WTC11 (cell line): ENCODE results near the gene KCNIP4. TPM values are rescaled to one million over a fixed set of nuclear protein-coding genes. Genes with fewer than 3 reads are reported as not detected.
A peak's percentile ranks its signal among the peaks of the same experiment; 100 is the strongest.

Experiments
- AR ChIP-seq: fragments of 250-450 bp; sonication (Bioruptor Pico); IDR thresholded peaks from 2 replicates; pipeline ENCODE4 v1.9.0; 2021; ENCODE audit warnings: mild to moderate bottlenecking
- ATF2 ChIP-seq: sonication (generic); formaldehyde crosslinking; IDR thresholded peaks from 2 replicates; pipeline ENCODE4 v1.8.1; 2022; ENCODE audit warnings: low read depth, missing genetic modification reagents, borderline replicate concordance
- ATF3 ChIP-seq: sonication (generic); formaldehyde crosslinking; conservative IDR thresholded peaks from 2 replicates; pipeline ENCODE4 v1.8.1; 2022; ENCODE audit warnings: mild to moderate bottlenecking, missing genetic modification reagents
- CBFB ChIP-seq: sonication (generic); formaldehyde crosslinking; IDR thresholded peaks from 2 replicates; pipeline ENCODE4 v1.8.1; 2022; ENCODE audit warnings: mild to moderate bottlenecking, low read depth, missing genetic modification reagents
- CDX4 ChIP-seq: fragments of 250-450 bp; sonication (Bioruptor Pico); IDR thresholded peaks from 2 replicates; pipeline ENCODE4 v1.9.0; 2021; ENCODE audit warnings: moderate library complexity, mild to moderate bottlenecking, inconsistent platforms, borderline replicate concordance
- CREM ChIP-seq: sonication (generic); formaldehyde crosslinking; IDR thresholded peaks from 2 replicates; pipeline ENCODE4 v1.8.1; 2022; ENCODE audit warnings: mild to moderate bottlenecking, missing genetic modification reagents, moderate library complexity
- CTCF ChIP-seq: fragments of 200-600 bp; IDR thresholded peaks from 2 replicates; pipeline ENCODE4 v1.8.0; 2022; ENCODE audit warnings: antibody characterized with exemption
- EMX1 ChIP-seq: fragments of 250-450 bp; sonication (Bioruptor Pico); IDR thresholded peaks from 2 replicates; pipeline ENCODE4 v1.8.0; 2021; ENCODE audit warnings: mild to moderate bottlenecking
- ERG ChIP-seq: fragments of 250-450 bp; sonication (Bioruptor Pico); IDR thresholded peaks from 2 replicates; pipeline ENCODE4 v1.8.0; 2021; ENCODE audit warnings: mild to moderate bottlenecking
- ESRRA ChIP-seq: sonication (generic); formaldehyde crosslinking; IDR thresholded peaks from 2 replicates; pipeline ENCODE4 v1.8.1; 2022; ENCODE audit warnings: mild to moderate bottlenecking, missing genetic modification reagents, borderline replicate concordance
- HMGA2 ChIP-seq: fragments of 250-450 bp; sonication (Bioruptor Pico); IDR thresholded peaks from 2 replicates; pipeline ENCODE4 v1.4.0; 2021; ENCODE audit warnings: mild to moderate bottlenecking, moderate library complexity
- JAZF1 ChIP-seq: fragments of 250-450 bp; sonication (Bioruptor Pico); IDR thresholded peaks from 2 replicates; pipeline ENCODE4 v1.9.0; 2021; ENCODE audit warnings: moderate library complexity, mild to moderate bottlenecking, inconsistent platforms
- KAT7 ChIP-seq: sonication (generic); formaldehyde crosslinking; IDR thresholded peaks from 2 replicates; pipeline ENCODE4 v1.8.1; 2023; ENCODE audit warnings: missing genetic modification reagents, mild to moderate bottlenecking, borderline replicate concordance
- MXD4 ChIP-seq: fragments of 250-450 bp; sonication (Bioruptor Pico); IDR thresholded peaks from 2 replicates; pipeline ENCODE4 v1.8.0; 2021; ENCODE audit warnings: mild to moderate bottlenecking, moderate library complexity, borderline replicate concordance
- MYBL2 ChIP-seq: sonication (generic); formaldehyde crosslinking; IDR thresholded peaks from 2 replicates; pipeline ENCODE4 v1.8.1; 2023; ENCODE audit warnings: mild to moderate bottlenecking, moderate library complexity, missing genetic modification reagents
- NFE2L1 ChIP-seq: sonication (generic); formaldehyde crosslinking; IDR thresholded peaks from 2 replicates; pipeline ENCODE4 v1.8.1; 2023; ENCODE audit warnings: missing genetic modification reagents
- NR2C2 ChIP-seq: sonication (generic); formaldehyde crosslinking; IDR thresholded peaks from 2 replicates; pipeline ENCODE4 v1.8.0; 2022; ENCODE audit warnings: mild to moderate bottlenecking, missing genetic modification reagents
- PRDM15 ChIP-seq: sonication (generic); formaldehyde crosslinking; IDR thresholded peaks from 2 replicates; pipeline ENCODE4 v1.8.0; 2022; ENCODE audit warnings: missing genetic modification reagents
- SMAD3 ChIP-seq: sonication (generic); formaldehyde crosslinking; IDR thresholded peaks from 2 replicates; pipeline ENCODE4 v1.8.0; 2022; ENCODE audit warnings: missing genetic modification reagents, mild to moderate bottlenecking, borderline replicate concordance
- ZMAT4 ChIP-seq: fragments of 250-450 bp; sonication (Bioruptor Pico); IDR thresholded peaks from 2 replicates; pipeline ENCODE4 v1.9.0; 2021; ENCODE audit warnings: mild to moderate bottlenecking
- ZNF396 ChIP-seq: fragments of 250-450 bp; sonication (Bioruptor Pico); IDR thresholded peaks from 2 replicates; pipeline ENCODE4 v1.8.0; 2021; ENCODE audit warnings: mild to moderate bottlenecking, moderate library complexity, borderline replicate concordance
- ZNF423 ChIP-seq: fragments of 250-450 bp; sonication (Bioruptor Pico); IDR thresholded peaks from 2 replicates; pipeline ENCODE4 v2.1.2; 2022; ENCODE audit warnings: mild to moderate bottlenecking, moderate library complexity
- ZNF512 ChIP-seq: sonication (generic); formaldehyde crosslinking; IDR thresholded peaks from 2 replicates; pipeline ENCODE4 v1.8.1; 2022; ENCODE audit warnings: missing genetic modification reagents, borderline replicate concordance
- ZNF671 ChIP-seq: fragments of 250-450 bp; sonication (Bioruptor Pico); IDR thresholded peaks from 2 replicates; pipeline ENCODE4 v1.8.0; 2021; ENCODE audit warnings: mild to moderate bottlenecking
- total RNA-seq: library from RNA; stranded (reverse); gene quantifications from 3 replicates; pipeline ENCODE4 v1.2.3, GENCODE V29; 2021

The KCNIP4 gene
- total RNA-seq, 1 experiment from 2014 or later, result not detected

GRCh38 chr4:20700007-20700761, 1248.4 kb downstream of the KCNIP4 start, which contains the start of gene PACRGL (continued):
- no peak for TF ChIP-seq CDX4
- peak; percentile 55; the same call in 1 of the 2 replicates for TF ChIP-seq MYBL2 (CRISPR knock-in tag)
- no peak for TF ChIP-seq NFE2L1
- TF ChIP-seq KAT7 (CRISPR knock-in tag), result no peak
- no peak for TF ChIP-seq ZNF423 (CRISPR knock-in tag)
- no peak for TF ChIP-seq ESRRA (CRISPR knock-in tag)
- TF ChIP-seq ERG (CRISPR knock-in tag), result no peak
- no peak for TF ChIP-seq MXD4 (CRISPR knock-in tag)
- no peak for TF ChIP-seq JAZF1 (CRISPR knock-in tag)
- no peak for TF ChIP-seq PRDM15 (CRISPR knock-in tag)
- TF ChIP-seq CTCF, result no peak
- no peak for TF ChIP-seq ATF2
- no peak for TF ChIP-seq CBFB (CRISPR knock-in tag)
- peak; percentile 66; the same call in 1 of the 2 replicates for TF ChIP-seq NR2C2 (CRISPR knock-in tag)
- no peak for TF ChIP-seq ATF3 (CRISPR knock-in tag)
- no peak; the same call in 1 of the 2 replicates for TF ChIP-seq SMAD3 (CRISPR knock-in tag)
- TF ChIP-seq ZNF671 (CRISPR knock-in tag), result no peak
- TF ChIP-seq ZMAT4, result no peak
- no peak for TF ChIP-seq ZNF396 (CRISPR knock-in tag)
- TF ChIP-seq EMX1, result no peak
- no peak for TF ChIP-seq ZNF512 (CRISPR knock-in tag)
- peak; percentile 96 for TF ChIP-seq CREM (CRISPR knock-in tag)
- TF ChIP-seq AR (CRISPR knock-in tag), result no peak
- TF ChIP-seq HMGA2 (CRISPR knock-in tag), result no peak
